Measurements from ENCODE around the gene ACOT7.
A peak's percentile ranks its signal among the peaks of the same experiment; 100 is the strongest.

The ACOT7 gene

DNA sequence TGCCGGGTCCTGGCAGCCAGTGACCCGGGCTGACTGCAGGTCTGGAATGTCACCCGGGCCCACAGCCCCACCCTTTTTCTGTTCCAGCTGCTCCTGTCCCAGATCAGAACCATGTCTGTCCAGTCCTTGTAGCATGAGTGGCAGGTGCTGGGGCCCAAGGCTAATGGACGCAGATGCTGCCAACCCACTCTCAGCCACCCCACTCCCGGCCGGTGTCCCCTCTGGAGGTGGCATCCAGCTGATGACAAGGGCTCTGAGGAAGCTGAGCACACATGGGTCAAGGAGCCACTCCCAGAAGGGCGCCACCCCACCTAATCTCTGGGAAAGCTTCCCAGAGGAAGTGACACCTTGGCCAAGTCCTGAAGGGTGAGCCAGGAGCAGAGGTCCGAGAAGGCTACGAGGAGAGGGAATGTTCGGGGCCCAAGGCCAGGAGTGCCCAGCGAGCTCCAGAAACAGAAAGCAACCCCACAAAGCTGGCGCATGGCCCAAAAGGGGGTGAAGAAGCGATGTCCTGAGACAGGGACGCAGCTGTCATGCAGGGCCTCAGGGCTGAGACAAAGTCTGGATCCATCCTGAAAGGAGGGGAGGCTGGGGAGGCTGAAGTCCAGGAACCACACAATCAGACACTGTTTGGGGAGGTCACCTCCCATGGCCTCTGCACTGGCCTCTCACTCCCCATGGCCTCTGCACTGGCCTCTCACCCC is 39.5 kb downstream of the ACOT7 start:
- H3K36me3 ChIP-seq (ENCODE audit: control insufficient read depth, insufficient read depth, low read length), result no peaks in the 10 kb centered on the region
- no peak overlapping the region for H3K27ac ChIP-seq (ENCODE audit: low read length)
- no CpG with 5 or more reads among the region's 14 CpGs for WGBS (ENCODE audit: insufficient coverage, insufficient read length)
- DNase-seq (ENCODE audit: low read depth, low spot score), result no peak
- peaks cover 4% of the 10 kb centered on the region for H3K4me1 ChIP-seq (ENCODE audit: control insufficient read depth, insufficient read depth, low read length)
- no peaks in the 10 kb centered on the region for H3K27me3 ChIP-seq (ENCODE audit: control insufficient read depth, insufficient read depth, low read length)
- H3K4me3 ChIP-seq (ENCODE audit: low read length), result no peak overlapping the region
- H3K9me3 ChIP-seq (ENCODE audit: control insufficient read depth, insufficient read depth, low read length), result no peaks in the 10 kb centered on the region

DNA sequence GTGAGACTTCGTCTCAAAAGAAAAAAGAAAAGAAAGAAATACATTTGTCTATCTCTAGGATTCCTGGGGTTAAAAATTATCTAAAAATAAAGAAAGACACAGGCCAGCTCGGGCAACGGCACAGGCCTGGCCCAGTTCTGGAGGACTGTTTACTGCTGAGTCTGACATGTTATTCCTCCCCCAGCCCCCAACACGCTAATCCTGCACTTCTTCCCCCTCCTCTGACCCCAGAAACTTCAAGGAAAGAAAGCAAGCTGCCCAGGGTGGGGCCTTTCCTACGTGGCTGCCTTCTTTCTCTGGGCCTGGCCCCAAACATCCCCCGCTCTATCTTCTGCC is 40.0 kb downstream of the ACOT7 start:
- no peak for DNase-seq (ENCODE audit: low read depth, low spot score)
- H3K27ac ChIP-seq (ENCODE audit: low read length), result no peak overlapping the region
- H3K36me3 ChIP-seq (ENCODE audit: control insufficient read depth, insufficient read depth, low read length), result no peaks in the 10 kb centered on the region
- no peaks in the 10 kb centered on the region for H3K9me3 ChIP-seq (ENCODE audit: control insufficient read depth, insufficient read depth, low read length)
- H3K4me3 ChIP-seq (ENCODE audit: low read length), result no peak overlapping the region
- peaks cover 4% of the 10 kb centered on the region for H3K4me1 ChIP-seq (ENCODE audit: control insufficient read depth, insufficient read depth, low read length)
- no CpG with 5 or more reads among the region's 6 CpGs for WGBS (ENCODE audit: insufficient coverage, insufficient read length)
- no peaks in the 10 kb centered on the region for H3K27me3 ChIP-seq (ENCODE audit: control insufficient read depth, insufficient read depth, low read length)

DNA sequence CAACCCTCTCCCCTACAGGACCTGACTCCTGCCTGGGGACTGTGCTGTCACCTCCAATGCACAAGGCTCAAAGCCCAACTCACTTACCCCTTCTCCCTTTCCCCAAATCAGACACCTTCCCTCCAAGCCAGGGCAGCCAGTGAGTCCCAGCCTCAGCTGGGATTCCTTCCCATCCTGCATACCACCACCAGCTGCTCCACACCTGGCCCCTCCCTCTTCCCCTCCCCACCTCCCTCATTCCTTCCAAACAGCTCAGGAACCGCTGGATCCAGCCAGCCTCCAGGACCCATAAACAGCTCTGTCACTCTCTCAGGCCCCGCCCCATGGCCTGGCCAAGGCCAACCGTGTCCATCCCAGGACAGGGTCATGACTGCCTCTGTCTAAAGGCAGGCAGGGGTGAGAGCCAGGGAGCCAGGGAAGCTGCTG is 41.4 kb downstream of the ACOT7 start:
- DNase-seq (ENCODE audit: low read depth, low spot score), result peak; percentile 54
- H3K4me3 ChIP-seq (ENCODE audit: low read length), result no peak overlapping the region
- no peak overlapping the region for H3K27ac ChIP-seq (ENCODE audit: low read length)
- no peaks in the 10 kb centered on the region for H3K27me3 ChIP-seq (ENCODE audit: control insufficient read depth, insufficient read depth, low read length)
- no CpG with 5 or more reads among the region's 3 CpGs for WGBS (ENCODE audit: insufficient coverage, insufficient read length)
- H3K4me1 ChIP-seq (ENCODE audit: control insufficient read depth, insufficient read depth, low read length), result peaks cover 3% of the 10 kb centered on the region
- no peaks in the 10 kb centered on the region for H3K36me3 ChIP-seq (ENCODE audit: control insufficient read depth, insufficient read depth, low read length)
- H3K9me3 ChIP-seq (ENCODE audit: control insufficient read depth, insufficient read depth, low read length), result no peaks in the 10 kb centered on the region

DNA sequence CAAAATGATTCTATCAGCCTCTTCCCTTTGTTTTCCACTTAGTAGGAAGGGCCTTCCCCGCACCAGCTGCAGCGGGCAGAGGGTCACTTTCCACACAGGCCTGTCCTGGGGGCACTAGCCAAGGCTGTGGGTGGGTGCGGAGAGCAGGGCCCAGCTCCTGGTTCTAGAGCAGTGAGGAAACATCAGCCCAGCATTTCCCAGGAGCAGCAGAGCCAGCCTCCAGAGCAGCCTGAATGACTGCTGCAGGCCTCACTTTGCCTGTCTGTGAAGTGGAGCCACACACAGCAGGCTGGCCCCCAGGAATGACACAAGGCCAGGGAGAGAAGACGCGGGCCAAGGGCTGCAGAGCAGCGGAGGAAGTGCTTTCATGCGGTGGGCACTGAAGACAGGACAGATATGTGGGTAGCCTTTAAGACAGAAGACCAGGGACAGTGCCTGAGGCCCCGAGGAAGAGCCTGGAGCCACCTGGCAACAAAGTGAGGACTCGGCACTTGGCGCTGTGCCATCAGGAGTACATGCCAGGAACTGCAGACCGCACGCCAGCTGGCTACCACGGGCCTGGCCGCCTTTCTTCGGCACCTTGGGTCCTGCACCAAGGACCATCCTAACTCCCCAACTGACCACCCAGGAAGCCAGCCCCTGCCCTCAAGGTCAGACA is 42.0 kb downstream of the ACOT7 start:
- H3K4me3 ChIP-seq (ENCODE audit: low read length), result no peak overlapping the region
- no peaks in the 10 kb centered on the region for H3K27me3 ChIP-seq (ENCODE audit: control insufficient read depth, insufficient read depth, low read length)
- no peak for DNase-seq (ENCODE audit: low read depth, low spot score)
- H3K36me3 ChIP-seq (ENCODE audit: control insufficient read depth, insufficient read depth, low read length), result no peaks in the 10 kb centered on the region
- peaks cover 3% of the 10 kb centered on the region for H3K4me1 ChIP-seq (ENCODE audit: control insufficient read depth, insufficient read depth, low read length)
- WGBS (ENCODE audit: insufficient coverage, insufficient read length), result no CpG with 5 or more reads among the region's 15 CpGs
- H3K27ac ChIP-seq (ENCODE audit: low read length), result no peak overlapping the region
- H3K9me3 ChIP-seq (ENCODE audit: control insufficient read depth, insufficient read depth, low read length), result no peaks in the 10 kb centered on the region

DNA sequence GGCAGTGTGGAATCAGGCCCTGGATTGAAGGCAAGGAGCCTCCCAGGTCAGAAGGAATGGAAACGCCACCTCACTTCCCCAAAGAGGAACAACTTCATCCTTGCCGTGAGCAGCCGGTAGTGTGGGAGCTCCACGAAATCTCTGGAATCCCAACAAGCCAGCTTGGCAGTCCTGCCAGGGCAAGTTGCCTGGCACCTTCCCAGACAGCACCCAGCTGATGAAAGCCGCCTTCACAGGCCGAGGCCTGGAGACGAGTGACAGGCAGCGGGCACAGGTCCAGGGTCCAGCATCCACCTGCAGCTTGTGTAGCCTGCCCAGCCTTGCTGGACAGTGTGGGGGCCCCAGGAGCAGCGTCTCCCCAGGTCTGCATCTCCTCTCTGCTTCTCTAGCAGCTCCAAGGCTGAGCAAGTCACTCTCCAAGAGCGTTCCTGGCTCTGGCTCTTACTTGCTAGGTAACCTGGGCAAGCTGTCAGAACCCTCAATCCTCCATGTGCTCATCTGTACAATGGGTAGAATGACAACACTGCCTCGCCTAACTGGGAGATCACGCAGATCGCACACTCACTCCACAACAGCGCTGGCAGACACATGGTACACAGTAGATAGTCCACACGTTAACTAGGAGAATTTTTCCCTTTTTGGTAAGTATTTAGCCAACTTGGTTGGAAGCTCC is 43.0 kb downstream of the ACOT7 start:
- Histone ChIP-seq H3K9me3 (ENCODE audit: control insufficient read depth, insufficient read depth, low read length) (no peaks in the 10 kb centered on the region), H3K36me3 (ENCODE audit: control insufficient read depth, insufficient read depth, low read length) (no peaks in the 10 kb centered on the region), H3K27me3 (ENCODE audit: control insufficient read depth, insufficient read depth, low read length) (no peaks in the 10 kb centered on the region), H3K27ac (ENCODE audit: low read length) (no peak overlapping the region), H3K4me1 (ENCODE audit: control insufficient read depth, insufficient read depth, low read length) (peaks cover 3% of the 10 kb centered on the region), H3K4me3 (ENCODE audit: low read length) (no peak overlapping the region)
- no peak for DNase-seq (ENCODE audit: low read depth, low spot score)
- no CpG with 5 or more reads among the region's 15 CpGs for WGBS (ENCODE audit: insufficient coverage, insufficient read length)

DNA sequence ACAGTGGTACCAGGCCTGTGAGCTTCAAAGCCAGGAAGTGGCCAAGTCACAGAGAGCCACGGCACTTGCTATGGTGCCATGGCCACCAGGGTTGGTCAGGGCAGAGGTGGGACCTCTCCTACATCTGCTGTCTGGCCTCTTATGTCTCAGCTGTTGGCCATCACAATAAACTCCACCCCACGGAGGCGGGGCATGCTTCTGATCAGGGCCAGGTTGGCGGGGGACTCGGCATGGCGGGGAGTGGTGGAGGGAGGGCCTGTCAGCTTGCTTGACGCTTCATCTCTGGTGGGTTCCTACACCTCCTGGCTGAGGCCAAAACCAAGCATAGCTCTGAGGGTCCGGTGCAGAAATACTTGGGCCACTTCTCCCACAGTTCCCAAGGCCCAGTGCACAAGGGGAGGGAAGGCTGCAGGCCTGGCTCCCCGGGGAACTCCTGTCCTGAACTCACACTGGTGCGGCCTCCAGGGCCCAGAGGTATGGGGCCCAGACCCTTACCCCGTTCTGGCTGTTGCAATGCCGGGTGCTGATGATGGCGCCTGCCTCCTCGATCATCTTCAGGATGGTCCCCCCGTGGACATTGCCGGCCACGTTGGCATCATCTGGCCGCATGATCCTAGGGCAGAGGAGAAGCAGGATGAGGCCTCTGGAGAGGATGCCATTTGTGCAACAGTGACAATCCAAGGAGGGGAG is 44.2 kb downstream of the ACOT7 start:
- no peak for DNase-seq (ENCODE audit: low read depth, low spot score)
- H3K36me3 ChIP-seq (ENCODE audit: control insufficient read depth, insufficient read depth, low read length), result no peaks in the 10 kb centered on the region
- H3K9me3 ChIP-seq (ENCODE audit: control insufficient read depth, insufficient read depth, low read length), result no peaks in the 10 kb centered on the region
- no peak overlapping the region for H3K4me3 ChIP-seq (ENCODE audit: low read length)
- H3K27ac ChIP-seq (ENCODE audit: low read length), result no peak overlapping the region
- H3K27me3 ChIP-seq (ENCODE audit: control insufficient read depth, insufficient read depth, low read length), result no peaks in the 10 kb centered on the region
- peaks cover 3% of the 10 kb centered on the region for H3K4me1 ChIP-seq (ENCODE audit: control insufficient read depth, insufficient read depth, low read length)
- WGBS (ENCODE audit: insufficient coverage, insufficient read length), result no CpG with 5 or more reads among the region's 18 CpGs

DNA sequence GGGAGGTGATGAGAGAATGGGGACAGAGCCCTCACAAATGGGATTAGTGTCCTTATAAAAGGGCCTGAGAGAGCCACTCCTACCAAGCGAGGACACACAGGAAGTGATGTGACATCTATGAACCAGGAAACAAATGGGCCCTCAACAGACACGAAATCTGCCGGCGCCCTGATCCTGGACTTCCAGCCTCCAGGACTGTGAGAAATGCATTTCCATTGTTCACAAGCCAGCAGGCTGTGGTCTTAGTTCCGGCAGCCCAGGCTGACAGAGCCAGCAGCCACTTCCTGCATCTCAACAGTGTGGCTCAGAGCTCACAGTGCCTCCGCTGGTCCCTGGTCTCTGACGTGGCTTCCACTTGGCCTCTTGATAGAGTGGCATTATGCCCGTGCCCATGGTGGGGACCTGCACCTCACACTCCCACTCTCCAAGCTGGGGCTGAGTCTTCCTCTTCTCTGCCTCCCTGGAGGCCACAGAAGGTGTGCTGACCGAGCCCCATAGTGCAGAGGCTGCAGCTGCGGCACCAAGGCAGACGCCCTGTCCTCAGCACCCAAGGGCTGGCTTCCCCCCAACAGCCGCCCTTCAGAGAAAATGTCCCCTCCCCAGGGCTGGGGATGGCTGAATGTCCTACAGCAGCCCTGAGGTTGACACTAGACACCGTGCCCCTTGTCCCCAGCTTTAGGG is 44.9 kb downstream of the ACOT7 start:
- H3K27me3 ChIP-seq (ENCODE audit: control insufficient read depth, insufficient read depth, low read length), result no peaks in the 10 kb centered on the region
- no peak for DNase-seq (ENCODE audit: low read depth, low spot score)
- no peak overlapping the region for H3K4me3 ChIP-seq (ENCODE audit: low read length)
- H3K27ac ChIP-seq (ENCODE audit: low read length), result no peak overlapping the region
- no CpG with 5 or more reads among the region's 13 CpGs for WGBS (ENCODE audit: insufficient coverage, insufficient read length)
- peaks cover 4% of the 10 kb centered on the region for H3K4me1 ChIP-seq (ENCODE audit: control insufficient read depth, insufficient read depth, low read length)
- no peaks in the 10 kb centered on the region for H3K9me3 ChIP-seq (ENCODE audit: control insufficient read depth, insufficient read depth, low read length)
- no peaks in the 10 kb centered on the region for H3K36me3 ChIP-seq (ENCODE audit: control insufficient read depth, insufficient read depth, low read length)

DNA sequence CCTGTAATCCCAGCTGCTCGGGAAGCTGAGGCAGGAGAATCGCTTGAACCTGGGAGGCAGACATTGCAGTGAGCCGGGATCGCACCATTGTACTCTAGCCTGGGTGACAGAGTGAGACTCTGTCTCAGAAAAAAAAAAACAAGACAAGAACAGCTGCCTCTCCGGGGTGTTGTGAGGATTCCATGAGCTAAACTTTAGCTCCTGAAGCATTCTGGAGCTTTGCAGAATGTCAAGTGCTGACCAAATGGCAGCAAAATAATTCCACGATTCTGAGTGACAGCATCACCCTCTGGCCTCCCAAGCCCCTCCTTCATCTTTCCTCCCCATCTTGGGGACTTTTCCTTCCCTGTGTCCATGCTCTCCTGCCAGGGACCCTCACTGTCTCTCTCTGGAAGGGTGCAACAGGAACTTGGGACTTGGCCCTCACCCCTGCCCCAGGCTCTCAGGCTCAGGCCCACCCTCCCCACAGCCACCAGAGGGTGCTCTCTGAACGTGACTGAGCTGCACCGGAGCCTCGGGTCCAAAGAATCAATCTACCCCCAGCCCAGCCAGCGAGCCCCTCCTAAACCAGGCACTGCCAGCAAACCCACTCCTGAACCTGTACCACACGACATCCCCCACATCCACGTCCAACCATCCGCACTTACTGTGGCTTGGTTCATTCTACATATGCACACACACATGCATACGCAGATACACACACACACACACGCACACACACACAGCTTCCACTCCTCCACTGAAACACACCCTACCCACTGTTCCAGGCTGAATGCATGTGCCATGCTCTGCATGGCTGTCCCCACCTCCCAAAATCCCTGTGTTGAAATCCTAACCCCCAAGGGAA is 45.7 kb downstream of the ACOT7 start:
- Histone ChIP-seq H3K4me1 (ENCODE audit: control insufficient read depth, insufficient read depth, low read length) (peaks cover 4% of the 10 kb centered on the region), H3K27ac (ENCODE audit: low read length) (no peak overlapping the region), H3K27me3 (ENCODE audit: control insufficient read depth, insufficient read depth, low read length) (no peaks in the 10 kb centered on the region), H3K4me3 (ENCODE audit: low read length) (no peak overlapping the region), H3K36me3 (ENCODE audit: control insufficient read depth, insufficient read depth, low read length) (no peaks in the 10 kb centered on the region), H3K9me3 (ENCODE audit: control insufficient read depth, insufficient read depth, low read length) (no peaks in the 10 kb centered on the region)
- WGBS (ENCODE audit: insufficient coverage, insufficient read length), result no CpG with 5 or more reads among the region's 15 CpGs
- no peak for DNase-seq (ENCODE audit: low read depth, low spot score)

DNA sequence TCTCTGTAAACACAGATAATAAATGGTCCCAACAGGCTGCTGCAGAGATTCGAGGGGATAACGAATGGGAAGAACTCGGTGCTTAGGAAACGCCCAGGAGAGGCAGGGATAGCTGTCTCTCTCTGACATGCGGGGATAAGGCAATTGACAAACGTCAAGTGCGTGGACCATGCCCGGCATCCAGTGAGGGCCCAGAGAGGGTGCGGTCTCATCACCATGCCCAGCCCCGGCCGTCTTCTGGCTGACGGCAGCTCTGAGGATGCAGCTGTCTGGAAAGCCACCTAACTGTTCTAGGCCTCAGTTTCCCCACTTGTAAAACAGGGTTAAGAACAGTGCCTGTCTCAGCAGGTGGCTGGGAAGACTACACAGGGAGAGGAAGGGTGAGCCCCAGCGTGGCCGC is 48.1 kb downstream of the ACOT7 start:
- no CpG with 5 or more reads among the region's 14 CpGs for WGBS (ENCODE audit: insufficient coverage, insufficient read length)
- H3K4me1 ChIP-seq (ENCODE audit: control insufficient read depth, insufficient read depth, low read length), result 0 out of 2 replicates have a peak, but pooled peaks cover 1% of the 10 kb centered on the region
- DNase-seq (ENCODE audit: low read depth, low spot score), result no peak
- no peak overlapping the region for H3K4me3 ChIP-seq (ENCODE audit: low read length)
- H3K9me3 ChIP-seq (ENCODE audit: control insufficient read depth, insufficient read depth, low read length), result no peaks in the 10 kb centered on the region
- no peak overlapping the region for H3K27ac ChIP-seq (ENCODE audit: low read length)
- H3K36me3 ChIP-seq (ENCODE audit: control insufficient read depth, insufficient read depth, low read length), result no peaks in the 10 kb centered on the region
- no peaks in the 10 kb centered on the region for H3K27me3 ChIP-seq (ENCODE audit: control insufficient read depth, insufficient read depth, low read length)

Data from iPS DF 6.9 (cell line).